PFSK-1 (cell line): ENCODE results near the gene RPL35.

Experiments
- FOXP2 ChIP-seq: optimal IDR thresholded peaks from 2 replicates; pipeline ENCODE3; 2011; ENCODE audit warnings: borderline replicate concordance, control low read depth, inconsistent platforms; ENCODE audit not compliant: insufficient read depth; ENCODE audit errors: extremely low read length, extremely low read depth
- POLR2AphosphoS5 ChIP-seq: IDR thresholded peaks from 2 replicates; pipeline ENCODE4 v1.6.1; 2012; ENCODE audit warnings: low read depth, mild to moderate bottlenecking, control low read depth, low read length, moderate library complexity
- REST ChIP-seq, 2 experiments: IDR thresholded peaks; 2 replicates each; pipeline versions ENCODE4 v1.6.1 to v1.8.0; 2011 to 2012; ENCODE audit warnings: low read depth in 2 of 2, low read length in 2 of 2, control low read depth in 1 of 2, inconsistent platforms in 1 of 2, mild to moderate bottlenecking in 1 of 2, moderate library complexity in 1 of 2; ENCODE audit not compliant: insufficient read depth in 1 of 2
- SIN3A ChIP-seq: IDR thresholded peaks from 2 replicates; pipeline ENCODE4 v1.6.1; 2012; ENCODE audit warnings: mild to moderate bottlenecking, low read length, moderate library complexity, borderline replicate concordance; ENCODE audit not compliant: insufficient read depth
- TAF1 ChIP-seq: IDR thresholded peaks from 2 replicates; pipeline ENCODE4 v1.6.1; 2012; ENCODE audit warnings: low read length, control low read depth, borderline replicate concordance; ENCODE audit not compliant: insufficient read depth

The RPL35 gene

GRCh38 chr9:124855944-124856765, 5.6 kb downstream of the RPL35 start:
- TF ChIP-seq TAF1 (no peak), POLR2AphosphoS5 (no peak; the same call in none of the 2 replicates), SIN3A (no peak), REST (IDR thresholded peaks at IDR 0.05; ENCODE audit: insufficient read depth in 1 of 2, low read depth in 2 of 2, low read length in 2 of 2) (no peak), FOXP2 (no peak)

GRCh38 chr9:124855566-124855943, 6.2 kb downstream of the RPL35 start:
- TF ChIP-seq POLR2AphosphoS5 (no peak), REST (IDR thresholded peaks at IDR 0.05; ENCODE audit: insufficient read depth in 1 of 2, low read depth in 2 of 2, low read length in 2 of 2) (no peak), FOXP2 (no peak), SIN3A (no peak), TAF1 (no peak)

- TF ChIP-seq SIN3A (no peak), FOXP2 (no peak), TAF1 (no peak), POLR2AphosphoS5 (no peak), REST (IDR thresholded peaks at IDR 0.05; ENCODE audit: insufficient read depth in 1 of 2, low read depth in 2 of 2, low read length in 2 of 2) (no peak)
These were observed 6.9 kb downstream of the RPL35 start for GRCh38 chr9:124854822-124855221.

- TF ChIP-seq POLR2AphosphoS5 = no peak
- TF ChIP-seq TAF1 = no peak
- no peak for TF ChIP-seq FOXP2
- no peak for TF ChIP-seq SIN3A
- no peak for TF ChIP-seq REST (IDR thresholded peaks at IDR 0.05; ENCODE audit: insufficient read depth in 1 of 2, low read depth in 2 of 2, low read length in 2 of 2)
These were observed 7.6 kb downstream of the RPL35 start for GRCh38 chr9:124854161-124854560.
